ENCODE measurements around the gene SPATA31E1.
"Not testable (repeated sequence)": the region's sequence is repeated elsewhere in the genome, so short reads cannot be mapped to it uniquely, and the experiment has no call there.

SPATA31E1 gene

DNA sequence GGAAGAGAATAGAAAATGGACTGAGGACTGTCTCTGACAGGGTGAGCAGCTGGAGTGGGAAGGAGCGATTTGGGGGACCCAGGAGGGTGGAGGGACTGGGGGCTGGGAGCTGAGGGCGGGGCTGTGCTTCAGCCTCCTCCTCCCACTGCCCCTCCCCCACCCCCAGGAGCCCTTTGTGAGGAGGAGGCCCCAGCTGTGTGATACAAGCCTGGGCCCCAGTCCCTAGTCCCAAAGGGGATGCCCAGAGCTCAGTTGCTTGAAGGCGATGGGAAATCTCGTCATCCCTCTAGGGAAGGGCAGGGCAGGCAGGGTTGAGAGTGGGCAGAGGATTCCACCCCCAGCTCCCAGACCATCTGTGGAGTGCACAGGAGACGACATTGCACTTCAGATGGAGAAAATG lies at the start of gene SPATA31E1:
Gene SPATA31E1 (plus strand): TSS at position 251 of the 400 bp plus-strand sequence. CDS start 15 bp downstream, at position 266.
- no peak for DNase-seq (ENCODE audit: low read depth, low spot score)

DNA sequence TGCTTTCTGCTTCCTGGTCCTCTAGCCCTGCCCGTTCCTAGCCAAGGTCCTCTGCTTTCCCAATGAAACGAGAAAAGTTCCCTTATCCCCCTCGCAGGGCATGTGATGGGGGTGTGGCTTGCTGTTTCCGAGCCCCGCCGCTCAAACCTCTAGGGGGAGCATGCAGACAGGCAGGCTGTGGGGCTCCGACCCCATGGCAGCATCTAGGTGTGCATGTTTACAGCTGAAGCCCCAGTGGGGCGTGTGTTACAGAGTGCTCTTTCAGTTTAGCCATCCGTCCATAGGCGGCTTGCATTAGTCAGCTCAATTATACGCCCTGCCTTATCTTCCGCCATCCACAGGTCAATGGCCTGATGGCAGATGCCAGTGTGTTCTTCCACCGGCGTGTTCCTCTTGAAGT lies 48.3 kb upstream of the SPATA31E1 start:
- no peak for DNase-seq (ENCODE audit: low read depth, low spot score)

DNA sequence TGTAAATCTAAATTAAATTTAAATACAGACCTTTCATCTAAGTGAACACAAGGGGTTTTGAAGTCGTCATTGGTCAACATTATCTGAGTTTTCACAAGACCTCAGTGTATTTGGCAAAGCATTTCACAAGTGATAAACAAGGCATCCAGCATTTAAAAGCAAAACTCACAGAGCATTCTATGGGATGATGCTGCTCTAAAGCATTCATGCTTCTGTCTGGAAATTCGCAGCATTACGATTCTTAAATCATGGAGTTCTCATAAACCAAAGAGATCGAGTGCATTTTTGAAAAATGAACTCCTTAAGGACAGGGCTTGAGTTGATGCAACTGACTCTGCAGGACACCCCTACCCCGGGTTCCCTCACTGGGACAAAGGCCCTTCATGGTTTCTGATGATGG lies 46.1 kb upstream of the SPATA31E1 start:
- no peak for DNase-seq (ENCODE audit: low read depth, low spot score)

DNA sequence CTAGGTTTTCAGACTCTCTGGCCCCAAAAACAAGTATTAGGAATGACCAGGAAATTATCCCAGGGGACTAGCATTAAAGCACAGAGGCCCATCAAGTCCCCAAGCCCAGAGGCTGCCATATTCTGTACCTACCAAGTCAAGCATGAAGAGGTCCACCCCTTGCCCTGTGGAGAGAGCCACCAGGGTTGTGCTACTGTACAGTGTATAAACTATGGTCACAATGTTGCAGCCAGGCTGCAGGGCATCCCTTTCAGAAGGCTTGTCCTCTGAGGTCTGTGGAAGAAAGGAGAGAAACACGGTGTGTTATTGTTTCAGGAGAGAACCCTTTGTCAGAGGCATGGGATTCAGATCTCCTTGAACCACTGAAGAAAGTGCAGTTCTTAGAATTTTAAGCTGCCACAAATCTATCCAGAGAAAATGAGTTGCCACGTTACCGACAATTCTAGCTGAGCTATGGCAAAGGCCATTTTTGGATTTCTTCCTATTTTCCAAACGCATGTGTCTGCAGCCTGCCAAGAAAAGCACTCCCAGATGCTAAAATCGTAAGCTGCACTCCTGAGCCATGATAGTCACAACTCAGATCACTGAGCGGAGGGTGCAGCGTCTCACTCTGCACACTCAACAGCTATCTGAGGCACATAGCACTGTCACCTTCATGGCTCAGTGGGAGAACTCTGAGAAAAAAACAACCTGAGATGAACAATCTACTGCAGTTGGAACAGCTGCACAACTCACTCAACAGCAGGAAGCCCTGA lies 45.5 kb upstream of the SPATA31E1 start:
- peak; percentile 42 for DNase-seq (ENCODE audit: low read depth, low spot score)

DNA sequence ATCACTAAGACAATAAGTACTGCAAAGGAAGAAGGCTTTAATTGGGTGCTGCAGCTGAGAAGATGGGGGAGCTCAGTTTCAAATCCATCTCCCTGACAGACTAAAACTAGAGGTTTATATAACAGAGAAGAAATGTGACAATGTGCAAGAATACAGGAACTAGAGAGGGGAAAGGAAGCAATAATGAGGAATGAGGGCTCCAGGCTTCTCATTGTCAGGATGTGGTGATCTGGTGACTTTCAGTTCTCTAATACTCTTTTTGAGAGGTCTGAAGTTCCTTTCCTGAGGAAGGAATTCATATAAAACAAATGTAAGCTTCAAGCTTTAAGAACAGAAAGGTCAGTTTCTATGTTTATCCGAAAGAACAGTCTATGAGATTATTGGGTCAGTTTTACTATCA lies 42.5 kb upstream of the SPATA31E1 start:
- no peak for DNase-seq (ENCODE audit: low read depth, low spot score)

DNA sequence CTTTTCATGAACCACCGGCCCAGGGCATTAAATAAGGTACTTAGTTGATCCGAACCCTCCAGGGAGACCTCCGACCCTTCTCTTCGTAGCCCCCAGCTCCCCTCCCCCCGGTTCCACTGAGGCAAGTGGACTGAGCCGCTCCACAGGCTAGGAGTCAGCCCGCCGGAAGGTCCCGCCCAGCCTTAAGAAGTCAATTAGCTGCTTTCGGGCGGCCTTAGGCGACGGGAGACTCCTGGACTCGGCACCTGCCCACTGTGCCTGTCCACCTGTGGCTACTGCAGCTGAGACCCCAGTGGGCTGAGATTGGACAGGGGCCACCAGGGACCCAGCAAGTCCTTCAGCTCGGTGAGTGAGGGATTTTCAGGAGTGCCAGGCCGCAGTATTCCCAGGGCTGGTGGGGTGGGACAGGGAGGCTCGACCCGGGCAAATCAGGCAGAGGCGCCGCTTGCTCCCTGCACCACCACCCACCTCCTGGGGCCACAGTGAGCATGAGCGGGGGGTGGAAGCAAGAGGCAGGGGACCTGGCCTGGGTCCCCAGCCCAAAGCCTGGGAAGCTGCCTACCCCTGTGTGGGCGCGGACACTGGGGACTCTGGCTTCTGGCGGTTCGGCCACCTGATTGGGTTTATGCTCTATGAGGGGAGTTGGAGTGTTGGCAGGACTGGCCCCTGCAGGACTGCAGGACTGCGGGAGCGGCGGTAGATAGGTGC lies 39.6 kb upstream of the SPATA31E1 start:
- no peak for DNase-seq (ENCODE audit: low read depth, low spot score)

DNA sequence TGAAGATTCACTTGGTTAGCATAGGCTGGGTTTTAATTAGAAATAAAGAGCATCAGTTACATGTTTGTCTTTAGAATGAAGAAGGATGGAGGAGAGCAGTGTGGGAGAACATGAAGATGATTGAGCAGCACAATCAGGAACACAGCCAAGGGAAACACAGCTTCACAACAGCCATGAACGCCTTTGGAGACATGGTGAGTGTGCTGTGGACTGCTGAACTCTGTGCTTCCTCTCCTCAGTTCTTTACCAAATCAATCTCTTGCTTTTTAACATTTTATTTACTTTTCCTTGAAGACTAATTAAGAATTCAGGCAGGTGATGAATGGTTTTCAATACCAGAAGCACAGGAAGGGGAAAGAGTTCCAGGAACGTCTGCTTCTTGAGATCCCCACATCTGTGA lies 38.2 kb upstream of the SPATA31E1 start:
- peak; percentile 29 for DNase-seq (ENCODE audit: low read depth, low spot score)

DNA sequence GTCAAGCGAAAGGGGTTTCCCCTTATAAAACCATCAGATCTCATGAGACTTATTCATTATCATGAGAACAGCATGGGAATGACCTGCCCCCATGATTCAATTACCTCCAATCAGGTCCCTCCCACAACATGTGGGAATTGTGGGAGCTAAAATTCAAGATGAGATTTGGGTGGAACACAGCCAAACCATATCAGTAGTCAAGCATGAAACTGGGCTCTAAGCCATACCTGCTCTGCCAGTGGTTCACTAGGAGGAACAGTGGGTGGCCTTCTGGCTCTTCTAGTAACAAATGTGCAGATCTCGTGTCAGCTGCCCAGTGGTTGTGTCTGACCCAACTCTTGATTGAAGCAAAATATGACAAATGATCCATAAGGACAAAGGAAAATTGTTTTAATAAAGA lies 34.9 kb upstream of the SPATA31E1 start:
- peak; percentile 29 for DNase-seq (ENCODE audit: low read depth, low spot score)

DNA sequence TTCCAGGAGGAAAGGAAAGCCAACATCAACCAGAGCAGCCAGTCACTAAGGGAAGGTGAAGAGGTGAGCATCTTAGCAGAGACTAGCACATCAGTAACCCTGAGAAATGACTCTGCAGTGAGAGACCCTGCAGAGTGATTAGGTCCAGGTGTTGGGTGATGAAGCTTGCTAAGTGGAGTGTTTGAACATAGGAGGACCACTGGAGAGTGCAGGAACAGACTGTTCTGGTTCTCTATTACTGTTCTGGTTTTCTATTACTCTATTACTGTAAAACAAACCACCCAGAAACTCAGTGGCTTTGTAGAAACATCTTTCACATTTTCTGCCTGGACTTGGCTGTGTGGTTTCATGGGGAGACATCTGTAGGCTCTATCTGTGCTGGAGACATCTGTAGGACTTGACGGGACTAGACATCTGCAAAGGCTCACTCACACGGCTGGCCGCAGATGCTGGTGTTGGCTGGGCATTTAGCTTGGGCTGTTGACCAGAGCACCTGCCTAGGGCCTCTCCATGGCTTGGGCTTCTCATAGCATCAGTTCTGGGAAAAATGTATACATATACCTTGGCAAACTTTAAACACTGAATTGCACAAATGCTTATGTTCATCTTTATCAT lies 33.4 kb upstream of the SPATA31E1 start:
- DNase-seq (ENCODE audit: low read depth, low spot score) = no peak

DNA sequence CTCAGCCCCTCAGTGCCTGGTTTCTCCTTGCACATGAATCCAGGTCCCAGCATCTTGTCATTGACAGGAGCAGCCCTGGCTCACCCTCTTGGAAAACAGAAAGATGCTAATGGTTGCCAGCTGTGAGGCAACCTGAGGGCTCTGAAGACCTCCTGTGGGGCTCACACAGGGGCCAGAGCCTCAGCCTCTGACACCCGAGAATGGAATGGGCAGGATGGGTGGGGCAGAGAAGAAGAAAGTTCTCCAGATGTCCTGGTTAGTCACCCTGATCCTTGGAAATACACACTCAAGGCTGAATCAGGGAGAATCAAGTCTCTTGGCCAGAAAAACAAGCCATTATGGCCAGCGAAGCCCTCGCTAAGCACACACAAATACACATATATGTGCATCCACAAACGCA lies 32.3 kb upstream of the SPATA31E1 start:
- no peak for DNase-seq (ENCODE audit: low read depth, low spot score)

DNA sequence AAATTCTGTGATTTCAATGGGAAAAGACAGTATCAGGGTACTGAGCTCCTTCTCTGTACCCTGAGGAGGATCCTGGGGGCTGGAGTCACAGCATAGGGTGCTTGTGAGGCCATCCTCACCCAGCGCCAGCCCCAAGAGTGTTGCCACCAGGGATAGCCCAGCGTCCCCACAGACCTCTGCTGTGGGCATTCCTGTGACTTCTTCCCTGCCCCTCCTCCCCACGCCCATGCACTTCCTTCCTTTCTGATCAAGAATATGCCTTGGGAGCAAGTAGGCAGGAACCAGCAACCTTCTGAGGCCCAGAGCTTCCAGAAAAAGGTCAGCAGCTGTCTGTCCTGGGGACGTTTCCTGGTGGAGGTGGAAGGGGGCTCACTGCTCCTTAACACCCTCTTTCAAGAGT lies 31.5 kb upstream of the SPATA31E1 start:
- not testable (repeated sequence) for DNase-seq (ENCODE audit: low read depth, low spot score)

DNA sequence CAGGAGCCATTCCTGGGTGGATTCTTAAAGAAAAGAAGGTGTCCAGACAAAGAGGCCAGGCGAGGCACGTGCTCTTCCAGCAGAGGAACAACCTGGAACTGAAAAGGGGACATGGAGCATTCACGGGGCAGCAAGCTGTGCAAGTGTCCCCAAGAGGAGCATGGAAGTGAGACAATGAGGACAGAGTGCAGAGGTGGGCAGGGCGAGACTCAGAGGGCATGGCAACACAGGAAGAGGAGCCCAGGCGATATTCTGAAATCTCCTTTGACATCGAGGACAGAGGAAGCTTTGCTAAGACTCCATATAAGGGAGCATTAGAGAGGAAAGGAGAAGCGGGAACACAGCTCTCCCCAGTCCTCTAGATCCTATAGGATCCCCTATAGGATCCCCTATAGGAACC lies 29.4 kb upstream of the SPATA31E1 start:
- DNase-seq (ENCODE audit: low read depth, low spot score) = no peak

DNA sequence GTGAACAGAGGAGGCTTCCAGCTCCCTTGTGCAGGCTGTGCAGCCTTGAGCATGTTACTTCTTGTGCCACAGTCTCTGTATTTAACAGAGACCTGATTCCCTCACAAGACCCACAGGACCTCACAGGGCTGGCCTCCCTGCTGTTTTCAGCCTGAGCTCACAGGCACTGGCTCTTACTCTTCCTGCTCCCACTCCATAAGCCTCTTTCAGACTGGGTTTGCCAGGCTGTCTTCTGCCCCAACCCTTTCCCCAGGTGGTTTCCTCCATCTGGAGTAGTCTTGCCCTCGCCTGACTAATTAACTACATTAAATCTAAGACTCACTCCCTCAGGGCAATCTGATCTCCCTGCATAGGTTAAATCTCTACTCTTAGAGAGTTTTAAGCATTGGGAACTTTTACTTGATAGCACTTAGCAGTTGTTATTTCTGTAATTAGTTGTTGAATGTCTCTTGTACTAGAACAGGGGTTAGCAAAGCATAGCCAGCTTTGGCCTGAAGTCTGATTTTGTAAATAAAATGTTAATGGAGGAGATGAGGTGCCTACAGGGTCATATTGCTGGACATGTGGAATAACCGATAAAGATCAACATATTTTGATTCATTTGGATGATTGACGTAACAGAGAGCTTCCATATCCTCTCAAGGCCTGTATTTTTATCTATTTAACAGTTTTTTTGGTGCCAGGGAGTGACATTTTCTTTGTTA lies 28.6 kb upstream of the SPATA31E1 start:
- no peak for DNase-seq (ENCODE audit: low read depth, low spot score)

DNA sequence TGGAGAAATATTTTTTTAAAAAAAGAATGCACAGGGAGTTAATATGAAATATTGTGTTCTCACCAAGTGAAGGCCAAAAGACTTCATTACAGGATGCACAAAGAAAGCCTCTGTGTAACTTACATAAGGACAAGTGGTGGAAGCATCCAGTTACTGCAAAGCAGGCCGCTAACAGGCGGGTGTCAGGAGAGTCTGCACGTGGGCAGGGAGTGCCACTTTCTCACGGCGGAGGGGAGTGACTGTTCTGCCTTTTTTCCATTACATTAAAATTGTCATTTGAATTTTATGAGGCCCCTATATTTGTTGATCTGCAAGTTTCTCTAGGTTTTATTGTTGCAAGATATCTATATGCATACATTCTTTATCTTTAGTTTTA lies 28.1 kb upstream of the SPATA31E1 start:
- no peak for DNase-seq (ENCODE audit: low read depth, low spot score)

DNA sequence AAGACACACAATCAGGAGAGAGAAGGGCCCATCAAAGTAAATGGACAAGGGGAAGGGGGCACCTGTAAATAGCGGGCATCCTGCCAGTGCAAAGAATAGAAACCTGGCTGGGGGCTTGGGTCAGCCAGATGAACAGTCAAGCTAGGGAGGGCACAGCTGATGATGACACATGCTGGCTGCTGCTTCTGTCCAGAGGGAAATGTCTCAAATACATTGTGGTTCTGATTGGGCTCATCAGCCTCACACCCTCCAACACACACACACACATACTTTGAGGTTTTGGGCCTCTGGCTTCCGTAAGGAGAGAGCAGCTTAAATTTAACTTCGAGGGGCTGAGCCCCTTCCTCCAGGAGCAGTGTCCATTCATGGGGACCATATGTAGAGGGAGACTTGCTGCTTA lies 27.6 kb upstream of the SPATA31E1 start:
- no peak for DNase-seq (ENCODE audit: low read depth, low spot score)

DNA sequence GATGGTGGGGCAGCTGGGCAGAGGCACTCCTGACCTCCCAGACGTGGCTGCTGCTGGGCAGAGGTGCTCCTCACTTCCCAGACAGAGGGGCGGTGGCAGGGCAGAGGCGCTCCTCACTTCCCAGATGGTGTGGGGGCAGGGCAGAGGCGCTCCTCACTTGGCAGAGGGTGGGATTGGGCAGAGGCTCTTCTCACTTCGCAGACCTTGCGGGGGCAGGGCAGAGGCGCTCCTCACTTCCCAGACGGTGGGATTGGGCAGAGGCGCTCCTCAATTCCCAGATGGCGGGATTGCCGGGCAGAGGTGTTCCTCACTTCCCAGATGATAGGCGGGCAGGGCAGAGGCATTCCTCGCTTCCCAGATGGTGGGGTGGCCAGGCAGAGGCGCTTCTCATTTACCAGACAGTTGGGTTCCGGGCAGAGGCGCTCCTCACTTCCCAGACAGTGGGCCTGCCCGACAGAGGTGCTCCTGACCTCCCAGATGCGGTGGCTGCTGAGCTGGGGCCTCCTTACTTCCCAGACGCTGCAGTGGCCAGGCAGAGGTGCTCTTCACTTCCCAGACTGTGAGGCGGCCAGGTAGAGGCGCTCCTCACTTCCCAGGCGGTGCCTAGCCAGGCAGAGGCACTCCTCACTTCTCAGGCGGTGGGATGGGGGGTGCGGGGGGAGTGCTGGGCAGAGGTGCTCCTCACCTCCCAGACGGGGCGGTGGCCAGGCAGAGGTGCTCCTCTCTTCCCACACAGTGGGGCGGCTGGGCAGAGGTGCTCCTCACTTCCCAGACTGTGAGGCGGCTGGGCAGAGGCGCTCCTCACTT lies 25.3 kb upstream of the SPATA31E1 start:
- DNase-seq (ENCODE audit: low read depth, low spot score) = no peak

DNA sequence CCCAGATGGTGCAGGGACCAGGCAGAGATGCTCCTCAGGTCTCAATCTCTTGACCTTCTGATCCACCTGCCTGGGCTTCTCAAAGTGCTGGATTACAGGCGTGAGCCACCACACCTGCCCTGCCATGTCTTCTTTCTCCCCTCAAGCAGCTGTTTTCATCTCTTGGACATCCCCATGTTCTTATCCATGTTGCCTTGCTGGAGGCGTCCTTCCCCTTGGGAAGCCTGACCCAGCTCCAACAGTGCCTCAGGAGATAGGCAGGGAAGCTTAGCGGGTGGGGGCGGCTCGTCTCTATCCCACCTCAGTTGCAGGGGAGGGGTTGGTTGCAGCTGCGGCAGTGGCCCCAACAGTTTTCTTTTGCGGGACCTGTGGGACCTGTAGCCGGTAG lies 24.7 kb upstream of the SPATA31E1 start:
- no peak for DNase-seq (ENCODE audit: low read depth, low spot score)

DNA sequence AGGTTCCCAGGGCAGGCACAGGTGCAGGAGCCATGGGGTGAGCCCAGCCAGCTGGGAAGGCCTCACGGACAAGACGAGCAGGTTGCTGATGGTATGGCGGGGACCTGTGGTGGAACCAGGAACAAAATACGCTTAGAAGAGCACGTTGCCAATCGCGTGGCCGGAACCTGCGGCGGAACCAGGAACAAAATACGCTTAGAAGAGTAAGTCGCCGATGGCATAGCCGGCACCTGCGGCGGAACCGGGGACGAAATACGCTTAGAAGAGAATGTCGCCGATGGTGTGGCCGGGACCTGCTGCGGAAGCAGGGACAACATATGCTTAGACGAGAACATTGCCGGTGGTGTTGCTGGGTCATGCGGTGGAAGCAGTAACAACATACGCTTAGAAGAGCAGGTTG lies 23.5 kb upstream of the SPATA31E1 start:
- no peak for DNase-seq (ENCODE audit: low read depth, low spot score)

DNA sequence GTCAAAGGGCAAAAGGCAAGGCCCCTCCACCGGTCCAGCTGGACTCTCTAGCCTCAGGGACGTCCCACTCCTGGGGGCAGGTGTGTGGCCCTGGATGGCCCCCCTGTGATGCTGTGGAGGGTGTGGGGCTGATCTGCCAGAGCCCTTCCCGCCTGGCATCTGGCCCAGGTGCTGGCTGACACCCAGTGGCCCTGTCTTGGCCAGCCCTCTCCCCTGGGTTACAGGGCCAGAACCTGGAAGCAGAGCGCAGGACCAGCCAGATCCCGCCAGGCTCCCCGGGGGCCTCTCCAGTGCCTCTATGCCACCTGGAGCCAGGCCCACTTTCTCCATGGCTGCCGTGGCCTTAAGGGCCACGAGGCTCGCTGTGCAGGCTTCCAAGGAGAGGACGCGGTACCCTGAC lies 22.9 kb upstream of the SPATA31E1 start:
- no peak for DNase-seq (ENCODE audit: low read depth, low spot score)

DNA sequence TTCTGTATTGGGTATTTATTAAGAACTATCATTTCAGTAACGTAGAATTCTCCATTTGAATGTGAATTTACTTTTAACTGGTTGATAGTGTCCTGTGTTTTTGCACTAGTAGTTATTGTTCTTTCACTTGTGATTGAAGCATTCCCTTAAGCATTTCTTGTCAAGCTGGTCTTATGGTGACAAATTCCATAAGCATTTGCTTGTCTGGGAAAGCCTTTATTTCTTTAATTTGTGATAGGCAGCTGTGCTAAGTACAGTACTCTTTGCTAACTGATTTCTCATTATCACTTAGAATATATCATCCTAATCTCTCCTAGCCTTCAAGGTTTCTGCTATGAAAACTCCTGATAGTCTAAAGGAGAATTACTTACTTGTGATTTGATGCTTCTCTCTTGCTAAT lies 21.3 kb upstream of the SPATA31E1 start:
- no peak for DNase-seq (ENCODE audit: low read depth, low spot score)

DNA sequence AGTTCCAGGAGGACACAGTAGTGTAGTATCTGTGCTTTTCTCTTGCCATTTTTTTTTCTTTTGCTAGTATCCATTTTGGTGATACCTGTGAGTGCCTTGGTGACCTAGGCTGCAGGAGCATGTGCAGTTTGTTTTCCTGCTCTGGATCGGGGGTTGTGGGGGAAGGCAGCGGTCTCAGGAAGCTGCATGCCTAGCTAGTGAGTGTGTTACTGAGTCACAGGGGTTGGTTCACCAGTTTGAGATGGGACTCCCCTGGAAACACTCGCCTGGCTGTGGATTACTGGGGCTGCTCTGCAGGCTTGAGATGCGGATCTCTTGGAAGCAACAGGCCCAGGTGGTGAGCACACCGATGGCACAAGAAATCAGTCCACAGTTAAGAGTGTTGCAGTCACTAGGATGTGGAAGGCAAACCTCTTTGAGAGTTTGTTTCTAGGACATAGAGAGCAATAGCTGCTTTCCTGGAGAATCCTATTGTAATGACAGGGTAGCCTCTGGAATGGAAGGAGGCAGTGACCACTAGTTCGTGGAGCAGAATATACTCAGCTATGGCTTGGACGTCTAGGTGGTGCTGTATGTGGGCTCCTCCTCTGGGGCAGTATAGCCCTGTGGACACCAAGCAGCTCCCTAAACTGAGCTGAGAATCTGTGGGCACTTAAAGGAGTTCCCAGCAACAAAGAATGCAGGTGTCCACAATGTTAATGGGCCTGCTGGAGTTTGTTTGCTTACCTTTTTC lies 20.0 kb upstream of the SPATA31E1 start:
- DNase-seq (ENCODE audit: low read depth, low spot score) = peak; percentile 81
